D721Med (cell line): ENCODE results near the gene OTUD5.
A peak's percentile ranks its signal among the peaks of the same experiment; 100 is the strongest.

ENCODE experiments used
- DNase-seq: peaks from one replicate; pipeline ENCODE4 v3.0.0; 2011; ENCODE audit warnings: low spot score; ENCODE audit not compliant: insufficient read length
- FAIRE-seq: peaks from 2 replicates; lab custom pipeline; 2011; peaks lifted over from hg19 to GRCh38; lab: Jason Lieb, UNC
- TF ChIP-seq, protein P1 (sequence below): IDR thresholded peaks from 2 replicates; pipeline ENCODE4 v1.5.1; 2012; ENCODE audit warnings: mild to moderate bottlenecking, control low read depth; ENCODE audit not compliant: insufficient read depth; ENCODE audit errors: missing control alignments

The OTUD5 gene, protein sequence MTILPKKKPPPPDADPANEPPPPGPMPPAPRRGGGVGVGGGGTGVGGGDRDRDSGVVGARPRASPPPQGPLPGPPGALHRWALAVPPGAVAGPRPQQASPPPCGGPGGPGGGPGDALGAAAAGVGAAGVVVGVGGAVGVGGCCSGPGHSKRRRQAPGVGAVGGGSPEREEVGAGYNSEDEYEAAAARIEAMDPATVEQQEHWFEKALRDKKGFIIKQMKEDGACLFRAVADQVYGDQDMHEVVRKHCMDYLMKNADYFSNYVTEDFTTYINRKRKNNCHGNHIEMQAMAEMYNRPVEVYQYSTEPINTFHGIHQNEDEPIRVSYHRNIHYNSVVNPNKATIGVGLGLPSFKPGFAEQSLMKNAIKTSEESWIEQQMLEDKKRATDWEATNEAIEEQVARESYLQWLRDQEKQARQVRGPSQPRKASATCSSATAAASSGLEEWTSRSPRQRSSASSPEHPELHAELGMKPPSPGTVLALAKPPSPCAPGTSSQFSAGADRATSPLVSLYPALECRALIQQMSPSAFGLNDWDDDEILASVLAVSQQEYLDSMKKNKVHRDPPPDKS

DNA sequence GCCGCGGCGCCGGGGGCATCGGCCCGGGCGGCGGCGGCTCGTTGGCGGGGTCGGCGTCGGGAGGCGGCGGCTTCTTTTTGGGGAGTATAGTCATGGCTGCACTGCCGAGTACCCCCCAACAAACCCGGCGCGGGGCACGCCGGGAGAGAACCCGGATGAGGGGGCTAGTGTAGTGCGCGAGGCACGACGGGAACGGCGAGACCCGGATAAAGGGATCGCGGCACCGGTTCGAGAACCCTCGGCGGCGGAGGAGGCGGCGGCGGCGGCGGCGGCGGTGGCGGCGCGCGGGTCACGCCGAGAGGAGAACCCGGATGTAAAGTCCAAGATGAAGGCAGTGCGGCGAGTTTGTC is at the start of gene OTUD5:
Gene OTUD5 (minus strand): TSS at position 131 of the 350 bp plus-strand sequence. CDS start 37 bp downstream, at position 94.
- FAIRE-seq (no peak), DNase-seq (peak; percentile 53)
- TF ChIP-seq, protein P1, sequence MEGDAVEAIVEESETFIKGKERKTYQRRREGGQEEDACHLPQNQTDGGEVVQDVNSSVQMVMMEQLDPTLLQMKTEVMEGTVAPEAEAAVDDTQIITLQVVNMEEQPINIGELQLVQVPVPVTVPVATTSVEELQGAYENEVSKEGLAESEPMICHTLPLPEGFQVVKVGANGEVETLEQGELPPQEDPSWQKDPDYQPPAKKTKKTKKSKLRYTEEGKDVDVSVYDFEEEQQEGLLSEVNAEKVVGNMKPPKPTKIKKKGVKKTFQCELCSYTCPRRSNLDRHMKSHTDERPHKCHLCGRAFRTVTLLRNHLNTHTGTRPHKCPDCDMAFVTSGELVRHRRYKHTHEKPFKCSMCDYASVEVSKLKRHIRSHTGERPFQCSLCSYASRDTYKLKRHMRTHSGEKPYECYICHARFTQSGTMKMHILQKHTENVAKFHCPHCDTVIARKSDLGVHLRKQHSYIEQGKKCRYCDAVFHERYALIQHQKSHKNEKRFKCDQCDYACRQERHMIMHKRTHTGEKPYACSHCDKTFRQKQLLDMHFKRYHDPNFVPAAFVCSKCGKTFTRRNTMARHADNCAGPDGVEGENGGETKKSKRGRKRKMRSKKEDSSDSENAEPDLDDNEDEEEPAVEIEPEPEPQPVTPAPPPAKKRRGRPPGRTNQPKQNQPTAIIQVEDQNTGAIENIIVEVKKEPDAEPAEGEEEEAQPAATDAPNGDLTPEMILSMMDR: no peak

DNA sequence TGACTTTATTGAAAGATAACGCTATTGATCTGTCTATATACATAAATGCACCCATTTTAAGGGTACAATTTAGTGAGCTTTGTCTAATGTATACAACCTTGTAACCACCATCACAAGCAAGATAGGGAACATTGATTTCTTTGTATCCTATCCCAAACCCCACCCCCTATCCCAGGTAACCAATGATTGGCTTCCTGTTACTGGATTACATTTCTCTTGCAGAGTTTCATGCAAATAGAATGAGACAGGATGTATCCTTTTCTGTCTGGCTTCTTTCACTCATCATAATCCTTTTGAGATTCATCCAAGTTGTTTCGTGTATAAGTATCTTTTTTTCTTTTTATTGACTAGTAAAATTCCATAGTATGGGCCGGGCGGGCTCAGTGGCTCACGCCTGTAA is 46.3 kb upstream of the OTUD5 start:
- DNase-seq (no peak), FAIRE-seq (no peak)
- TF ChIP-seq, protein P1: no peak

DNA sequence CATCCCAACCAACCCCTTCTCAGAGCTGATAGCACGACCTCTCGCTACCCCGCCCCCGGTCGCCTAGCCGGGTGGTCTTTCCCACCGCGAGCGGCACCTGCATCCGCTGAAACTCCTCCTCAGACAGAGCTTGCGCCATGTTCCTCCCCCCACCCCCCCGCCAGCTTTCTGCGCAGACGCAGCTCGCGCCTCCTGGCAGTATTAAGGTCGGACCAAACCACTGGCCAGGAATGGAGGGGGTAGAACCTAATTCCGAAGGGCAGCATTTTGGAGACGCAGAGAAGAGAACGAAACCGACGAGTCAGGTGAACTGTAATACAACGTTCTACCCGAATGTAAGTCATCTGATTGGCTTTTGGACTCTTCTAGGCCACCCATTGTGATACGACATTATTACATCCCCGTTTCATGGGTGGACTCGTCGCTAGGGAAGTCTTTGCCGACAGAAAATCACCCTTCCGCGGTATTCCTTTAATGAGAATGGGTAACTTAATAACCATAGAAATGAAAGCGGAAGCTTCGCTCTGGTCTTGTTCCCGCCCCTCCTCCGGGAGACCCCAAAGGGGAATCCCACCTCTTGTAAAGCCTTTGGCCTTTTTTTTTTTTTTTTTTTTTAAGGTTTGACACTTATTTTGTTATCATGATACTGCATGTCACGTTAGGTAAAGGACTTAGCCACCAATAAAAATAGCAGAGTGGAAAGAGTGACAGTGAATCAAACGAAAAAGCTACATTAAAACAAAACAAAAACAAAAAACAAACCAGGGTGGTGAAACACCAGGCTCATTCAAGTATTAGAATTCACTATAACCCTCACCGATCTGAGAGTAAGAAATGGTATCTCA is 44.9 kb upstream of the OTUD5 start, which contains the start of gene GRIPAP1:
Gene GRIPAP1 (minus strand): TSS at position 174 of the 845 bp plus-strand sequence. CDS start 35 bp downstream, at position 139.
- FAIRE-seq (peak; percentile 70), DNase-seq (peak; percentile 39)
- TF ChIP-seq, protein P1: no peak

DNA sequence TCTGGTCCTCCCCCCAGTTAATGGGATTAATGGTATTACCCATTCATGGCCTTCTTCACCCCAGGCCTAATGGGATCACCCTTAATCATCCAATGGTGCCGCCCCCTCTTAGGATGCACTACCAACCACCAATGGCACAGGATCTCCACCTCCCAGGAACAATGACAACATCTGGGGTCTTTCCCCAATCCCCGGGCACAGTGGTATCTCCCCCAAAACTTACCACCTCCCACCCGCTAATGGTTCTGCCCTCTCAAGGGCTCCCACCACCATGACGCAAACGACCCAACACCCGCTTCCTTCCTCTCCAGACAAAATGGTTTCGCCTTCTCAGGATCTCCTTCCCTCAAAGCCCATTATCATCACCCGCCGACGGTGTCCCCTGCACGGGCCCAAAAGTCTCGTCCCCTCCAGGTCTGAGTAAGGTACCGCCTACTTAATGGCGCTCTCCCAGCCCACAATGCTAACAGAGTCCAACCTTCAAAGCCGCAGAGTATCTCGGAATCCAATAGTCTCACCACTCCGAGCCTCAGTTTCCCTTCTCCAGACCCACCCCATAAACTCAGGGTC is 44.2 kb upstream of the OTUD5 start:
- DNase-seq: peak; percentile 39
- TF ChIP-seq, protein P1: no peak
- FAIRE-seq: peak; percentile 81

DNA sequence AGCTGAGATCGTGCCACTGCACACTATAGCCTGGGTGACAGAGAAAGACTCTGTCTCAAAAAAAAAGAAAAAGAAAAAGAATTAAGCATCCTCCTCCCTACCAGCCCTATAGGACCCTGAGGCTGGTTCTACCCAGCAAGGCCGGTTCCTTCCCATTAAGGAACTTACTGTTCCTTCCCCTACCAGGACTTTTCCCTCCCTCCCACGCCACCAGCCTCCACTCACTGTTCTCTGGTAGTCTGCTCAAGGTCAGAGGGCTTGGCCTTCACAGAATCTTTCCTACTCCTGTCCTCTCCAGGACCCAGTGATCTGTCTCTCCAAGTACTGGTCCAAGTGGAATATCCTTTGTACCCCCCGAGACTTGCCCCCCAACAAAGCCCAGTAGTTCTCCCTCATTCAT is 43.2 kb upstream of the OTUD5 start:
- FAIRE-seq (no peak), DNase-seq (no peak)
- TF ChIP-seq, protein P1: no peak

DNA sequence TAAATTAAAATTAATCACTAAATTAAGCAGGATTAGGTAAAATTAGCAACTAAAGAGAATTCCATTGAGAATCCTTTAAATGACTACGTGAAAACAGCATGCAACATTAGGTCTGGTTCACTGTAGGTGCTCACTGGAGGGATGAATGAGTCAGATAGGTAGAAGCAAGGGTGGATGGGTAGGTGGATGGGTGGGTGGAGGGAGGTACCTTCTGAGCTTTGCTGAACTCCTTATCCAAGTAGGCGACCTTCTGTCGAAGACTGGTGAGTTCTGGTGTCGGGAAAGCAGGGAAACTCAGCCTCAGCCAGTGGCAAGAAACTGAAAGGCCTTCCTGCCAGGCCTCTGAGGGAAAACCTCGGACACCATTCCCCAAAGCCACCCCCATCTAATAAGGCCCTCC is 41.6 kb upstream of the OTUD5 start:
- TF ChIP-seq, protein P1: no peak
- FAIRE-seq: no peak
- no peak for DNase-seq
